Right kidney (tissue), 1 donor: ENCODE results near the gene SLFN12L.

Experiments used
- DNase-seq: peaks from one replicate; pipeline ENCODE4 v3.0.0-alpha.2; 2016

The SLFN12L gene

GRCh38 chr17:35432176-35433074 lies 105.1 kb downstream of the SLFN12L start, which contains the start of gene SLFN12:
Gene SLFN12 (minus strand): TSS chr17:35432500. CDS start chr17:35423028, 9,472 bp downstream.
- peak; percentile 76 for DNase-seq

- no peak for DNase-seq
Measured at GRCh38 chr17:35429702-35430101, 107.8 kb downstream of the SLFN12L start.

GRCh38 chr17:35428229-35428628 lies 109.2 kb downstream of the SLFN12L start:
- no peak for DNase-seq

GRCh38 chr17:35423761-35424160 lies 113.7 kb downstream of the SLFN12L start:
- DNase-seq: no peak
